Stimulated activated memory B cell treated with anti-CD40 and anti-IgM and Interleukin-4, amounts not matched to agents 10 μg/mL and 1 μg/mL and 100 μg/mL, for 72 hours (primary cell): ENCODE data around the gene PPP2R5C.
"Not testable (repeated sequence)": the region's sequence is repeated elsewhere in the genome, so short reads cannot be mapped to it uniquely, and the experiment has no call there.

Experiments used
- ATAC-seq: fragments of 150-1000 bp; cut with Tn5 transposase; 2 replicates; pipeline ENCODE4 v1.10.0; 2021
- H3K27ac Mint-ChIP-seq: one replicate; pipeline ENCODE4 v1.8.0; 2022; ENCODE audit warnings: mild to moderate bottlenecking, mixed read lengths
- H3K27me3 Mint-ChIP-seq: one replicate; pipeline ENCODE4 v1.8.0; 2022; ENCODE audit warnings: mixed read lengths
- H3K36me3 Mint-ChIP-seq: one replicate; pipeline ENCODE4 v1.8.0; 2022; ENCODE audit warnings: mixed read lengths
- H3K4me1 Mint-ChIP-seq: one replicate; pipeline ENCODE4 v1.8.0; 2022; ENCODE audit warnings: mixed read lengths
- H3K4me3 Mint-ChIP-seq: one replicate; pipeline ENCODE4 v1.8.0; 2022; ENCODE audit warnings: mild to moderate bottlenecking, moderate library complexity, mixed read lengths
- H3K9me3 Mint-ChIP-seq: one replicate; pipeline ENCODE4 v1.8.0; 2022; ENCODE audit warnings: mixed read lengths

The PPP2R5C gene

DNA sequence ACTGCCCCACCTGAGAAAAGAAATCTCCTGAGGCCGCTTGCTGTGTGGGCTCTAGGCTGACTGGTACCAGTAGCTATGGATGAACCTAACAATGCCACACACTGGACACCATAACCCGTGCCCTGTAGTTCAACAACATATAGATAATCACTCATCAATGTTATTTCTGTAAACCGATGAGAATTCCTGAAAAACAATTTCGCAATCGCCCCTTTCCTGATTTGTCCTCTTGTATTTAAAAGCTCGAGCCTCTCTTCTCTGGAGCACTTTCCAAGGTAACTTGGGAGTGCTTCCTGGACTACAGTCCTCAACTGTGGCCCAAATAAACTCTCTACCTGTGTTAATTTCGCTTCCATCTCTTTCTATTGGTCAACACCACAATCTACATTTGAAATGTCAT is 26.1 kb upstream of the PPP2R5C start:
- ATAC-seq: no peak
- Mint-ChIP-seq H3K9me3 (peaks cover 8% of the 10 kb centered on the region), H3K36me3 (no peaks in the 10 kb centered on the region), H3K27ac (no peak overlapping the region), H3K4me3 (no peak overlapping the region), H3K4me1 (peaks cover 12% of the 10 kb centered on the region), H3K27me3 (peaks cover 36% of the 10 kb centered on the region)

DNA sequence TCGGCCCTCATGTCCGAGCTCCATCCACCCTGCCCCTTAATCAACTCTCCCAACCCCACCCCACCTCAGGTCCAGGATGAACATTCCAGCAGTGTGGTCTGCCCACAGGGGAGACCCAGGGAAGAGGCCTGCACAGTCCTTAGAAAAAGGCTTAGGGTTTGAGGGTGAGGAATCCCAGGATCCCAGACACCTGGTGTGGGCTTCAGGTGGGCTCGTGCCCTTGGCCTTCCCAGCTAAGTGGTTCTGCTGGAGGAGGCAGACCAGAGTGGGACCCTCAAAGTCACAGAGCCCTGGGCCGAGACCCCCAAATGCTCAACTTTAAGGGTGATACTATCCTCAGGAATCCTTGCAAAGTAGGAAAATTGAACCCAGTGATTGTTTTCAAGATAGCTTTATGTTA is 25.4 kb upstream of the PPP2R5C start:
- Mint-ChIP-seq H3K36me3 (no peaks in the 10 kb centered on the region), H3K4me1 (peaks cover 9% of the 10 kb centered on the region), H3K27me3 (peaks cover 36% of the 10 kb centered on the region), H3K4me3 (no peak overlapping the region), H3K27ac (no peak overlapping the region), H3K9me3 (peaks cover 9% of the 10 kb centered on the region)
- no peak for ATAC-seq

DNA sequence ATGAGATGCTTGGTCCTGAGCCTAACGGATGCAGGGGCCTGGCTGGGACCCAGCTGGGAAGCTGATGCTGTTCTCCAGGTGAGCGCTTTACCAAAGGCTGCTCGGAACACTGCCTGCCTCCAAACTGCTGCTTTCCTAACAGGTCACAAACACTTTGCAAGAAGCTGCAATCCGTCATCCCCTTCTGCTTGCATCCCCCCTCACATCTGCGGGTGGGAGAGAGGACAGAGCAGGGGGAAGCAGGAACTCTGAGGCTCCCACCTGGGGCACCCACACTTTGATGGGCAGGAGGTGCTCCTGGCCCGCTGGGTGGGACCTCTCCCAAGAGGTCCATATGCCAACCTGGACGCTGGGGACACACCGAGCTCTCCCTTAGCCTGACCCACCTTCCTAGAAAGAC is 24.9 kb upstream of the PPP2R5C start:
- no peak for ATAC-seq
- H3K27ac Mint-ChIP-seq: no peak overlapping the region
- peaks cover 12% of the 10 kb centered on the region for H3K9me3 Mint-ChIP-seq
- peaks cover 4% of the 10 kb centered on the region for H3K4me1 Mint-ChIP-seq
- no peaks in the 10 kb centered on the region for H3K36me3 Mint-ChIP-seq
- no peak overlapping the region for H3K4me3 Mint-ChIP-seq
- peaks cover 36% of the 10 kb centered on the region for H3K27me3 Mint-ChIP-seq

DNA sequence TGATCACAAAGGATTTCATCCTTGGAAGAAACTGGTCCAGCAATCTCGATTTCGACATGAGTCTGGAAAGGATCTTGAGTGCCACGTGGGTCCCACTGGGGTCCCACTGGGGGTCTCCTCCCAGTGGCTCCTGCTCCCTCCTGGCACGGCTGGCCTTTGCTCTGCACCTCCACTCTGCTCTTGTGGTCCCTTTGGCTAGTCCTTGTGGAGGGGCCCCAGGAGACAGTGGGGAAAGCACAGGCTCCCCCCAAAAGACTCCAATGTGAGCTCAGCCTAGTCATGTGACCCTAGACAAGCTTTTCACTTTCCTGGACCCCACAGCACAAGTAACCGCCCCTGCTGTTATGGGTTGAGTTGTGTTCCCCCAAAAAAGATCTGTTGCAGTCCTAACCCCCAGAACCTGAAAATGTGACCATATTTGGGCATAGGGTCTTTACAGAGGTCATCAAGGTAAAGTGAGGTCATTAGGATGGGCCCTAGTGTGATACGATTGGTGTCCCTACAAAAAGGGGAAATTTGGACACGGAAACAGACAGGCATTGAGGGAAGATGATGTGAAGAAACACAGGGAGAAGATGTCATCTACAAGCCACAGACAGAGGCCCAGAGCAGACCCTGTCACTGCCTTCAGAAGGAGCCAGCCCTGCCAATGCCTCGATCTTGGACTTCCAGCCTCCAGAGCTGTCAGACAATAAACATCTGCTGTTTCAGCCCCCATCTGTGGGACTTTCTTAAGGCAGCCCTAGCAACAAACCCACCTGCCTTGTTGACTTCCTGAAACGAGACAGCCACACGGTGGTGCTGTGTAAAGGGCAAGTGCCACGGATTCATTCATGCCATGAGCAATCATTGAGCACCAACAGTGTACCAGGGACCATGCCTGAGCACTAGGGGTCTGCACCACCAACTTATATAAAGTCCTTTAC is 23.8 kb upstream of the PPP2R5C start:
- H3K4me3 Mint-ChIP-seq: no peak overlapping the region
- H3K27ac Mint-ChIP-seq: no peak overlapping the region
- no peak for ATAC-seq
- peaks cover 16% of the 10 kb centered on the region for H3K9me3 Mint-ChIP-seq
- H3K36me3 Mint-ChIP-seq: no peaks in the 10 kb centered on the region
- H3K27me3 Mint-ChIP-seq: peaks cover 36% of the 10 kb centered on the region
- H3K4me1 Mint-ChIP-seq: no peaks in the 10 kb centered on the region

DNA sequence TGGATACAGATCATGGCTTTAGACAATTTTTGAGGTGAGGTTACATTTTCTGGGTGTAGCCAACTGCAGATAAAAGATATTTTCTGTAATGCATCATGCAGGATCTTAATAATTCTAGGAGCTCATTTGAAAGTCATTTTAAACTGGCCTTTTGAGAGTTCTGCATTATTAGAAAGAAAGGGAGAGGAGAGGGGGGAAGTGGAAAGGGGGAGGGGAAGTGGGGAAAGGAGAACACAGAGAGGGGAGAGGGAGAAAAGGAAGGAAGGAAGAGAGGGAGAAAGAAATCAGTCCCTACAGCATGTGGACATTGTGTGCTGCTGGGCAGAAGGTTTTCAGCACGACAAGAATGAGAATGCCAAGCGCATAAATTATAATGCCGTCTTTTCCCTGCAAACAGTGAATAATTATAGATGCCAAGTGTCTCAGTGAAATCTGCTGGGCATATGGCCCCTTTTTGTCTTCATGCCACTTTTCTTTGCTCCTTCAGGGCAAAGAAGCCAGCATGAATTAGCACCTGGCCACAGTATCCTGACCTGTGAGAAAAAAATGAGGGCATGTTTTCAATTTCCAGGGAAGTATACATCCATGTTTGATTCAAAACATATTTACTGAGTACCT is 22.7 kb upstream of the PPP2R5C start:
- no peak for ATAC-seq
- H3K36me3 Mint-ChIP-seq: no peaks in the 10 kb centered on the region
- peaks cover 16% of the 10 kb centered on the region for H3K9me3 Mint-ChIP-seq
- H3K4me1 Mint-ChIP-seq: no peaks in the 10 kb centered on the region
- H3K27ac Mint-ChIP-seq: no peak overlapping the region
- peaks cover 36% of the 10 kb centered on the region for H3K27me3 Mint-ChIP-seq
- no peak overlapping the region for H3K4me3 Mint-ChIP-seq

DNA sequence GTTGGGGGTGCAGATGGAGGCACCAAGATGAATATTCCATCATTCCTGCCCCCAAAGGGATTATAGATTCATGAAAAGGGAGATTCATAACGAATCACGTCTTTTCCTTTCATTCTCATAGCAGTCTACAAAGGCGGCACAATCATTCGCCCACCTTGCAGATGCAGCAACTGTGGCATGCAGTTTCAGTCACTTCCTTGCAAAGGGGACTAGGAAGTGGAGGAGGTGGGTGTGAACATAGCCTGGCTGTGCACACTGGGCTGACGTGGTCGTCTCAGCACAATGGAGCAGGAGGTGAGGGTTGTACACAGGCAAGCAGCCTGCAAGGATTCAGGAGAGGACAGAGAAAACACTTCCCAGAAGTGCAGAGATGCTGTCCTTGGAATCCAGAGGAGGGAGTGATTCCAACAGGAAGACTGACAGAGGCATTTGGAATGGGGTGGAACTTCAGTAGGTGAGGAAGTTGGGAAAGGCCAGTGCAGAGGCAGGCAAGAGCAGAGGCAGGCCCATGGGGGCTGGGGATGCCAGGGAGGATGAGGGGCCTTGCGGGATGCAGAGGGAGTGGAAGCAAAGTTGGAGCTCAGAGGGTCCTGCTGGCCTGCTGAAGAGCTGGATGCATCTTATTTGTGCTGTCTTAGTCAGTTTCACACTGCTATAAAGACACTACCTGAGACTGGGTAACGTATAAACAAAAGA is 21.9 kb upstream of the PPP2R5C start:
- no peak overlapping the region for H3K4me3 Mint-ChIP-seq
- H3K27ac Mint-ChIP-seq: no peak overlapping the region
- no peaks in the 10 kb centered on the region for H3K4me1 Mint-ChIP-seq
- H3K9me3 Mint-ChIP-seq: peaks cover 16% of the 10 kb centered on the region
- ATAC-seq: no peak
- no peaks in the 10 kb centered on the region for H3K36me3 Mint-ChIP-seq
- peaks cover 36% of the 10 kb centered on the region for H3K27me3 Mint-ChIP-seq

DNA sequence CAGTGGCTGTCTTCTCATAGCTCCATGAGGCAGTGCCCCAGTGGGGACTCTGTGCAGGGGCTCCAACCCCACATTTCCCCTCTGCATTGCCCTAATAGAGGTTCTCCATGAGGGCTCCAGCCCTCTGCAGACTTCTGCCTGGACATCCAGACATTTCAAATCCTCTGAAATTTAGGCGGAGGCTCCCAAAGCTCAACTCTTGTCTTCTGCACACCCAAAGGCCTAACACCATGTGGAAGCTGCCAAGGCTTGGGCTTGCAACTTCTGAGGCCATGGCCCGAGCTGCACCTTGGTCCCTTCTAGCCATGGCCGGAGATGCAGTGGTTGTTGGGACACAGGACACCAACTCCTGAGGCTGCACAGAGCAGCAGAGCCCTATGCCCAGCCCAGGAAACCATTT is 20.5 kb upstream of the PPP2R5C start:
- Mint-ChIP-seq H3K27me3 (peaks cover 36% of the 10 kb centered on the region), H3K27ac (no peak overlapping the region), H3K36me3 (no peaks in the 10 kb centered on the region), H3K4me1 (no peaks in the 10 kb centered on the region), H3K9me3 (peaks cover 16% of the 10 kb centered on the region), H3K4me3 (no peak overlapping the region)
- no peak for ATAC-seq

DNA sequence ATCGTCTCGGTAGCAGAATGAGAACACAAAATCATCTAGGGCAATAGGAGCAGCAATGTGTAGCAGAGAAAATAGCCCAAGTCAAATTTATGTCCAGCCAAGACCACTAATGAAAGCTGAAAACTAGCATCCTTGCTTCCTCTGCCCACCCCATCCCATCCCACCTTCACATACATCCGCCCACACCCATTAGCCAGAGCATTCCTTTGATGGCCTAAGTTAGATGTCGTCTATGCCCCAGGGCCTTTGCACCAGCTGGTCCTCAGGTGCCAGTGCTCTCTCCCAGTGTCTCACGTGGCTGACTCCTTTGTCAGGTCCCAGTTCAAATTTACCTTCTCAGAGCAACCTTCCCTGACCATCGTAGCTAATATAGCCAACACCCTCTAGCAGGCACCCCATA is 17.8 kb upstream of the PPP2R5C start:
- Mint-ChIP-seq H3K27ac (no peak overlapping the region), H3K9me3 (peaks cover 16% of the 10 kb centered on the region), H3K4me1 (no peaks in the 10 kb centered on the region), H3K4me3 (no peak overlapping the region), H3K27me3 (peaks cover 29% of the 10 kb centered on the region), H3K36me3 (no peaks in the 10 kb centered on the region)
- ATAC-seq: no peak

DNA sequence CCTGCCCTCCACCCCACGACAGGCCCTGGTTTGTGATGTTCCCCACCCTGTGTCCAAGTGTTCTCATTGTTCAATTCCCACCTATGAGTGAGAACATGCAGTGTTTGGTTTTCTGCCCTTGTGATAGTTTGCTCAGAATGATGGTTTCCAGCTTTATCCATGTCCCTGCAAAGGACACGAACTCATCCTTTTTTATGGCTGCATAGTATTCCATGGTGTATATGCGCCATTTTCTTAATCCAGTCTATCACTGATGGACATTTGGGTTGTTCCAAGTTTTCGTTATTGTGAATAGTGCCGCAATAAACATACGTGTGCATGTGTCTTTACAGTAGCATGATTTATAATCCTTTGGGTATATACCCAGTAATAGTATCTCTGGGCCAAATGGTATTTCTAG is 17.1 kb upstream of the PPP2R5C start:
- not testable (repeated sequence) for H3K4me1 Mint-ChIP-seq, H3K4me3 Mint-ChIP-seq, H3K27ac Mint-ChIP-seq, ATAC-seq, H3K36me3 Mint-ChIP-seq
- peaks cover 29% of the 10 kb centered on the region for H3K27me3 Mint-ChIP-seq
- H3K9me3 Mint-ChIP-seq: peaks cover 15% of the 10 kb centered on the region

DNA sequence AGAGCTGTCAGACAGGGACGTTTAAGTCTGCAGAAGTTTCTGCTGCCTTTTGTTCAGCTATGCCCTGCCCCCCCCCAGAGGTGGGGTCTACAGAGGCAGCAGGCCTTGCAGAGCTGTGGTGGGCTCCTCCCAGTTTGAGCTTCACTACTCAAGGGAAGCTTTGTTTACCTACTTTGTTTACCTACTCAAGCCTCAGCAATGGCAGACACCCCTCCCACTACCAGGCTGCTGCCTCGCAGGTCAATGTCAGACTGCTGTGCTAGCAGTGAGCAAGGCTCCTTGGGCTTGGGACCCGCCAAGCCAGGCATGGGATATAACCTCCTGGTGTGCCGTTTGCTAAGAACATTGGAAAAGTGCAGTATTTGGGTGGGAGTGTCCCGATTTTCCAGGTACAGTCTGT is 11.8 kb upstream of the PPP2R5C start:
- not testable (repeated sequence) for H3K9me3 Mint-ChIP-seq, H3K4me3 Mint-ChIP-seq, H3K36me3 Mint-ChIP-seq

DNA sequence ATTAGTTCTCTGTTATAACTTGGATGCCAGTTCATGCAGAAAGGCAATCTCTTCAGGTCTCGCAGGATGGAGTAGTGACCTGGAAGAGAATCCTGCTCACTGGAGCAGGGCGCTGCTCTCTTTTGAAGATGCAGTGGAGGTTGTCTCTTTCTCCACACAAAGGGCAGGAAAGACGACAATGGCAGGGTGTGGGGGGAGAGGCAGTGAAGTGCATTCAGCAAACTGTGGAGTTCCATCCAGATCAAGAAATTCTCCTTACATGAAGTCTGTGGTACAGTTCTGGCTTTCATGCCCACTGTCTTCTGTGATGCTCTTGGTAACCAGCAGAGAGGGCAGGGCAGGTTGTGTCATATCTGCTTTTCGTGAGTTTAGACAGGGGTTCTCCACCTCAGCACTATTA is 6.6 kb upstream of the PPP2R5C start:
- no peak overlapping the region for H3K4me3 Mint-ChIP-seq
- ATAC-seq: no peak
- no peaks in the 10 kb centered on the region for H3K4me1 Mint-ChIP-seq
- no peak overlapping the region for H3K27ac Mint-ChIP-seq
- H3K36me3 Mint-ChIP-seq: no peaks in the 10 kb centered on the region
- H3K27me3 Mint-ChIP-seq: peaks cover 56% of the 10 kb centered on the region
- peaks cover 9% of the 10 kb centered on the region for H3K9me3 Mint-ChIP-seq

More for the DNA sequence above, 11.8 kb upstream of the PPP2R5C start:
- not testable (repeated sequence) for H3K4me1 Mint-ChIP-seq, H3K27ac Mint-ChIP-seq, ATAC-seq
- peaks cover 70% of the 10 kb centered on the region for H3K27me3 Mint-ChIP-seq

DNA sequence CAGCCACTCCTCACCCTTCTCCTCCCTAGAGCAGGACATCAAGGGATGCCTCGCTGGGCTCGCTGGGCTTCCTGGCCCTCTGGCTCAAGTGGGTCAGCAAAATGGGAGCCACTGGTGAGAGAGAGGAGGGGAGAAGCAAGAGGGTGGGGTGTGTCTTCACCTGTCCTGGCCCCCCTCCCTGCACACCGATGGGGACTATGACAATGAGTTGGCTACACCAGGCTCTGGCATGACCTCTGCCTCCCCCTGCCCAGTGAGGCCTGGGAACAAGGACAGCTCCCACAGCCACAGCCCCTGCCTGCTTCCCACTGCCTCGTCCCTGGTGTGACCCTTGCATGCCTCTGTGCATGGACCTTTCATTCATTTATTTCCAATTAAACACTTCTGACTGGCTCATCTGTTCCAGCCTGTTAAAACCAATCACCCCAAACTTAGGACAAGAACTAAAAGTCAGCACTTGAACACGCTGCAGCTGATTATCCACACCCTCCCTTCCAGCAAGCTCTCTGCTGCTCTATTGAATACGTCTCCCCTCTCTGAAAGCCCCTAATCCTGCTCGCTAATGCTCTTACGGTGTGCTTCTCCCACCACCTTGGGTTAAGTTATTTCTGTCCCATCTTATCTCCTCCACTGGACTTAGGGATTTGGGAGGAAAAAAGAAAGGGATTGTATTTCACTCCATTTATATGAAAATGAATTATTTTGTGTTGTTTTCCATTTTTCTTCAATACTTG is 5.8 kb upstream of the PPP2R5C start:
- no peak for ATAC-seq
- Mint-ChIP-seq H3K9me3 (peaks cover 9% of the 10 kb centered on the region), H3K27me3 (peaks cover 47% of the 10 kb centered on the region), H3K4me1 (no peaks in the 10 kb centered on the region), H3K36me3 (no peaks in the 10 kb centered on the region), H3K4me3 (no peak overlapping the region), H3K27ac (no peak overlapping the region)

DNA sequence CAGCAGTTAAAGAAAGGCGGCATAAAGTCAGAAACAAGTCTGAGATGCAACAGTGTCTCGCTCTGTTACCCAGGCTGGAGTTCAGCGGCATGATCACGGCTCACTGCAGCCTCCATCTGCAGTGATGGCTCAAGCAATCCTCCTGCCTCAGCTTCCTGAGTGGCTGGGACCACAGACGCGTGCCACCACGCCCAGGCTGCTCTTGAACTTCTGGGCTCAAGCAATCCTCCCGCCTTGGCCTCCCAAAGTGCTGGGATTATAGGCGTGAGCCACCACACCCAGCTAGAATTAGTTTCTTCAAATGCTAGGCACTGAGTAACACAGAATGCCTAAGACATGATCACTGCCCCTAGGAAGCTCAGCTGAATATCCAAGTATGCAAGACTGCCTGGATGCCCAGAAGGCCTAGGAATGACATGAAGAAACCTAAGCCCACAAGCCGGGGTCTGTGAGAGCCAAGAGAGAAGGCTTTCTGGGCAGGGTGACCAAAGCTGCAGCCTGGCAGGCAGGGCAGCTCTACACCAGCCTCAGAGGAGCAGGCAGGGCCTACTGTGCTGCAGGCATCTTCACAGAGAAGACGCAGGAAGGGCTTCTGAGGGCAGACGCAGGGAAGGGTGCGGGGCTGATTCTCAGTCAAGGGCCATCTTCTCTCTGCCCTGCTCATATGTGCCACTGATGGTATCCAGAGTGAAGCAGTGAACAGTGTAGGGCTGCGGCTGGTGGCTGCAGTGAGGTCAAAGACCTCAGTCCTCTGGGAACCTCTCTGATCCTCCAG is 4.3 kb upstream of the PPP2R5C start:
- Mint-ChIP-seq H3K36me3 (no peaks in the 10 kb centered on the region), H3K27me3 (peaks cover 33% of the 10 kb centered on the region), H3K9me3 (peaks cover 6% of the 10 kb centered on the region), H3K4me1 (peaks cover 1% of the 10 kb centered on the region), H3K4me3 (no peak overlapping the region), H3K27ac (no peak overlapping the region)
- ATAC-seq: no peak

DNA sequence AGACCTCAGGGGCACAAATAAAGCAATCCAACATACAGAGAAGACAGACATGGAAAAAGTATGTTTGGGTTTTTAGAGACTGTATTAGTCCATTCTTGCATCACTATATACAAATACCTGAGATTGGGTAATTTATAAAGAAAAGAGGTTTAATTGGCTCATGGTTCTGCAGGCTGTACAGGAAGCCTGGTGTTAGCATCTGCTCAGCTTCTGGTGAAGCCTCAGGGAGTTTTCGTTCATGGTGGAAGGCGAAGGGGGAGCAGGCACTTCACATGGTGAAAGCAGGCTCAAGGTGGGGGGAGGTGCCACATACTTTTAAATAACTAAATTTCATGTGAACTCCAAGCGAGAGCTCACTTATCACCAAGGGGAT is 3.7 kb upstream of the PPP2R5C start:
- Mint-ChIP-seq H3K27ac (no peak overlapping the region), H3K36me3 (no peaks in the 10 kb centered on the region)

More for the DNA sequence above, 3.7 kb upstream of the PPP2R5C start:
- peaks cover 28% of the 10 kb centered on the region for H3K27me3 Mint-ChIP-seq
- H3K4me1 Mint-ChIP-seq: peaks cover 7% of the 10 kb centered on the region
- ATAC-seq: no peak
- H3K9me3 Mint-ChIP-seq: peaks cover 3% of the 10 kb centered on the region
- no peak overlapping the region for H3K4me3 Mint-ChIP-seq
